ENCODE data around the gene SLC34A1. TPM values are rescaled to one million over a fixed set of nuclear protein-coding genes. Genes with fewer than 3 reads are reported as not detected.

Gene SLC34A1
- total and polyA plus RNA-seq, 2 of the 4 experiments (the other 2 are of a cell fraction) = not detected

DNA sequence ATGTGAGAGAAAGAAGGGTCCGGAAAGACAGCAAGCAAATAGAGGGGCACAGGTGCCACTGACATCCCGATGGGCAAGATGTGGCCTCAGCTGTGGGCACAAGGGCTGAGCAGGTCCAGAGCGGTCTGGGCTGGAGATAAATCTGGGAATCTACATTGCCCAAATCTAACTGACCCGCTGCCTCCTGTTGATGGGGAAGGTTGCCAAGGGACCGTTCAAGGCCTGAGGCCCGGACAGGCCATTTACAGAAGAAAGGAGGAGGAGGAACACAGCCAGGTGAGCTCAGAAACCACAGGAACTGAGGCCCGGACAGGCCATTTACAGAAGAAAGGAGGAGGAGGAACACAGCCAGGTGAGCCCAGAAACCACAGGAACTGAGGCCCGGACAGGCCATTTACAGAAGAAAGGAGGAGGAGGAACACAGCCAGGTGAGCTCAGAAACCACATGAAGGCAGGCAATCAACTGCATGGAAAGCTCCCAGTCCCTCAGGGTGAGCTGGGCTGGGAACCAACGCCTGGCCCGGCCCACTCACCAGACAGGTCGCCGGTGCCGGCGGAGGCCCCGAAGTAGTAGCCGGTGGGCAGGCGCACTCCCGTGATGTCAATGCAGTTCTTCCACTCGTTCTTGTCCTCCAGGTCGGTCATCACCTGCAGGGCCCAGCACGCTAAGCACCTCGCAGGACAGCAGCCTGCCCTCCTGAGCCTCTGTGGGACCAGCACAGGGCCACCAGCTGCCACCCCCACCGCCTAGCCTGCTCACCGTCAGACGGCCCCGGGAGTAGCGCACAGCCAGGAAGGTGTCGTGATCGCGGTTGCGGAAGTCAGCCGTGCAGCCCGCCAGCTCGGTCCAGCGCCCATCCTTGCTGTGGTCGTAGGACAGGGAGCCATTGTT is 47.4 kb upstream of the SLC34A1 start:
- H3K4ac ChIP-seq (ENCODE audit: low read depth, low read length) = no peak overlapping the region
- H3K9me1 ChIP-seq (ENCODE audit: insufficient read depth, low read length) = 0 out of 2 replicates have a peak, but pooled peaks cover 4% of the 10 kb centered on the region
- DNase-seq (no peak), ATAC-seq (ENCODE audit: low read depth) (no peak)
- H3K23ac ChIP-seq (ENCODE audit: low read depth, low read length) = no peak overlapping the region
- H4K20me1 ChIP-seq (ENCODE audit: insufficient read depth, low read length) = peaks cover 13% of the 10 kb centered on the region
- no peak overlapping the region for H3K4me2 ChIP-seq (ENCODE audit: low read depth, low read length)
- peaks cover 11 to 19% of the 10 kb centered on the region in 2 experiments for H3K79me1 ChIP-seq (ENCODE audit: low read depth in 1 of 2, low read length in 2 of 2)
- 97% methylated on average over 28 of the region's 36 CpGs; no CpG with 5 or more reads in 1 of the 2 experiments for WGBS, 2 experiments (ENCODE audit: extremely low coverage in 2 of 2, insufficient read length in 1 of 2)
- no peak overlapping the region for H2AFZ ChIP-seq (replicated peaks; ENCODE audit: low read length, poor library complexity)
- H2BK120ac ChIP-seq (ENCODE audit: low read depth, low read length) = no peak overlapping the region
- intact Hi-C loops (cut with micrococcal nuclease) = no loop called here
- H2BK15ac ChIP-seq (ENCODE audit: low read depth, low read length) = no peak overlapping the region
- H2AK9ac ChIP-seq (replicated peaks; ENCODE audit: low read depth, low read length, poor library complexity) = no peak overlapping the region
- dilution Hi-C loops (cut with HindIII; ENCODE audit: low sequenced_read_pairs, unreplicated experiment) = no loop called here
- H3K27ac ChIP-seq (ENCODE audit: insufficient read depth, low read length) = no peak overlapping the region
- ChIA-PET CTCF (no interaction called here), POLR2A (ENCODE audit: unreplicated experiment) (no interaction called here)
- TF ChIP-seq CHD1 (IDR thresholded peaks at IDR 0.05; ENCODE audit: low read depth, low read length) = no peak
- no peak for TF ChIP-seq CEBPB (IDR thresholded peaks at IDR 0.05; ENCODE audit: low read depth, low read length)
- TF ChIP-seq RAD21 (IDR thresholded peaks at IDR 0.05; ENCODE audit: low read length) = no peak
- TF ChIP-seq RCOR1 (IDR thresholded peaks at IDR 0.05; ENCODE audit: insufficient replicate concordance, low read length) = no peak
- TF ChIP-seq, protein P1, sequence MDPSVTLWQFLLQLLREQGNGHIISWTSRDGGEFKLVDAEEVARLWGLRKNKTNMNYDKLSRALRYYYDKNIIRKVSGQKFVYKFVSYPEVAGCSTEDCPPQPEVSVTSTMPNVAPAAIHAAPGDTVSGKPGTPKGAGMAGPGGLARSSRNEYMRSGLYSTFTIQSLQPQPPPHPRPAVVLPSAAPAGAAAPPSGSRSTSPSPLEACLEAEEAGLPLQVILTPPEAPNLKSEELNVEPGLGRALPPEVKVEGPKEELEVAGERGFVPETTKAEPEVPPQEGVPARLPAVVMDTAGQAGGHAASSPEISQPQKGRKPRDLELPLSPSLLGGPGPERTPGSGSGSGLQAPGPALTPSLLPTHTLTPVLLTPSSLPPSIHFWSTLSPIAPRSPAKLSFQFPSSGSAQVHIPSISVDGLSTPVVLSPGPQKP (IDR thresholded peaks at IDR 0.05; ENCODE audit: borderline replicate concordance, low read depth, low read length) = no peak
- no peak for TF ChIP-seq BHLHE40 (IDR thresholded peaks at IDR 0.05; ENCODE audit: low read depth, low read length)
- TF ChIP-seq SMC3 (IDR thresholded peaks at IDR 0.05; ENCODE audit: low read depth, low read length) = no peak
- TF ChIP-seq RFX5 (IDR thresholded peaks at IDR 0.05; ENCODE audit: low read depth, low read length) = no peak
- TF ChIP-seq, protein P2, sequence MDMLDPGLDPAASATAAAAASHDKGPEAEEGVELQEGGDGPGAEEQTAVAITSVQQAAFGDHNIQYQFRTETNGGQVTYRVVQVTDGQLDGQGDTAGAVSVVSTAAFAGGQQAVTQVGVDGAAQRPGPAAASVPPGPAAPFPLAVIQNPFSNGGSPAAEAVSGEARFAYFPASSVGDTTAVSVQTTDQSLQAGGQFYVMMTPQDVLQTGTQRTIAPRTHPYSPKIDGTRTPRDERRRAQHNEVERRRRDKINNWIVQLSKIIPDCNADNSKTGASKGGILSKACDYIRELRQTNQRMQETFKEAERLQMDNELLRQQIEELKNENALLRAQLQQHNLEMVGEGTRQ (IDR thresholded peaks at IDR 0.05; ENCODE audit: low read depth, low read length) = no peak
- no peak for TF ChIP-seq MXI1 (IDR thresholded peaks at IDR 0.05; ENCODE audit: borderline replicate concordance, low read depth, low read length)
- no peak for TF ChIP-seq MAZ (IDR thresholded peaks at IDR 0.05; ENCODE audit: borderline replicate concordance, low read depth, low read length)
- TF ChIP-seq POLR2A (IDR thresholded peaks at IDR 0.05; ENCODE audit: low read depth, low read length) = no peak
- H4K5ac ChIP-seq (ENCODE audit: low read depth, low read length) = no peak overlapping the region
- H3K14ac ChIP-seq (replicated peaks; ENCODE audit: low read depth, low read length) = no peak overlapping the region
- in situ Hi-C loops (cut with MboI; ENCODE audit: low sequenced_read_pairs) = no loop called here
- H2AK5ac ChIP-seq (ENCODE audit: low read depth, low read length) = no peak overlapping the region
- H2BK5ac ChIP-seq (ENCODE audit: low read depth, low read length, poor library complexity, severe bottlenecking) = no peak overlapping the region
- peaks cover 70% of the 10 kb centered on the region for H3K36me3 ChIP-seq (ENCODE audit: control insufficient read depth, insufficient read depth, low read length)
- no peak overlapping the region for H3K9ac ChIP-seq (ENCODE audit: low read depth, low read length)
- no peak overlapping the region for H3K4me3 ChIP-seq (ENCODE audit: insufficient read depth, low read depth, low read length)
- no peak overlapping the region for H4K8ac ChIP-seq (ENCODE audit: low read depth in 2 of 2, low read length in 2 of 2)
- no peak overlapping the region for H3K18ac ChIP-seq (ENCODE audit: low read depth, low read length)
- H4K91ac ChIP-seq (ENCODE audit: insufficient read depth, low read depth, low read length) = no peak overlapping the region
- H3K9me3 ChIP-seq (ENCODE audit: control insufficient read depth, insufficient read depth, low read length) = no peaks in the 10 kb centered on the region
- no peak overlapping the region for H3K56ac ChIP-seq (ENCODE audit: extremely low read depth, insufficient read depth, low read length)
- no peaks in the 10 kb centered on the region for H3K27me3 ChIP-seq (ENCODE audit: control insufficient read depth, insufficient read depth, low read length)
- H2BK20ac ChIP-seq (ENCODE audit: low read depth, low read length) = no peak overlapping the region
- H3K4me1 ChIP-seq (ENCODE audit: control insufficient read depth, insufficient read depth, low read length) = no peaks in the 10 kb centered on the region
- BruUV-seq (replicated peaks) = no TSS peak

Data from IMR-90 (cell line).